Transverse colon (tissue), 4 donors: ENCODE data around the gene NXPH2. TPM values are rescaled to one million over a fixed set of nuclear protein-coding genes. Genes with fewer than 3 reads are reported as not detected.

Experiments
- DNase-seq: peaks from one replicate; pipeline ENCODE4 v3.0.0-alpha.2; 2019
- H3K27ac ChIP-seq, 4 donors: fragments of 200-600 bp; sonication (generic); 2 replicates each; pipeline ENCODE4 v1.5.1; 2016 to 2018; ENCODE audit warnings: inconsistent platforms in 4 of 4
- H3K27me3 ChIP-seq: fragments of 200-600 bp; sonication (generic); 2 replicates; pipeline ENCODE4 v1.5.1; 2017; ENCODE audit warnings: inconsistent platforms
- H3K36me3 ChIP-seq, 4 donors: fragments of 200-600 bp; sonication (generic); 2 replicates each; pipeline ENCODE4 v1.5.1; 2017 to 2019; ENCODE audit warnings: inconsistent platforms in 4 of 4
- H3K4me1 ChIP-seq, 4 donors: fragments of 200-600 bp; sonication (generic); 2 replicates each; pipeline ENCODE4 v1.5.1; 2017 to 2020; ENCODE audit warnings: inconsistent platforms in 4 of 4
- H3K4me3 ChIP-seq, 4 donors: fragments of 200-600 bp; sonication (generic); 1 replicate in 1 of 4; 2 replicates in 3 of 4; pipeline versions ENCODE4 v1.5.1 to v1.6.1; 2017 to 2019; ENCODE audit warnings: inconsistent platforms in 4 of 4
- H3K9me3 ChIP-seq, 2 donors: fragments of 200-600 bp; sonication (generic); 2 replicates each; pipeline ENCODE4 v1.5.1; 2017 to 2019; ENCODE audit warnings: inconsistent platforms in 2 of 2
- CTCF ChIP-seq, 5 experiments: fragments of 200-600 bp in 3 of 5; fragments of 450-650 bp in 2 of 5; sonication (generic) in 3 of 5; IDR thresholded peaks; 1 replicate in 2 of 5; 2 replicates in 3 of 5; pipeline ENCODE4 v1.5.1; 2016 to 2017; ENCODE audit warnings: antibody characterized with exemption in 5 of 5, inconsistent platforms in 3 of 5, mild to moderate bottlenecking in 2 of 5, moderate library complexity in 1 of 5
- EP300 ChIP-seq: sonication (generic); formaldehyde crosslinking; IDR thresholded peaks from one replicate; pipeline ENCODE4 v1.6.1; 2017; ENCODE audit warnings: antibody characterized with exemption, low read depth
- POLR2A ChIP-seq: fragments of 450-650 bp; IDR thresholded peaks from one replicate; pipeline ENCODE4 v1.6.1; 2016; ENCODE audit warnings: antibody characterized with exemption, mild to moderate bottlenecking, moderate library complexity
- POLR2AphosphoS5 ChIP-seq, 3 donors: sonication (generic); formaldehyde crosslinking; IDR thresholded peaks; one replicate each; pipeline ENCODE4 v1.6.1; 2016; ENCODE audit warnings: antibody characterized with exemption in 3 of 3
- WGBS, 2 donors: methylation state at CpG; one replicate each; pipeline ENCODE4 v1.1.5; 2018; ENCODE audit warnings: low coverage in 1 of 2; 5-methylcytosine and 5-hydroxymethylcytosine counted together
- in situ Hi-C, 4 donors: fragments of 200-750 bp; cut with MboI; loops; one replicate each; pipeline versions ENCODE4 v1.15.0 to v1.15.1; 2017; ENCODE audit warnings: low sequenced_read_pairs in 3 of 4, low pct_ligation_motif_present in 1 of 4, low pct_unique_long_range_greater_than_20kb in 1 of 4
- intact Hi-C: fragments of 100-400 bp; cut with DNase I; formaldehyde crosslinking; loops from one replicate; pipeline ENCODE4 v1.15.1; 2023; ENCODE audit warnings: low total_unique reads
- total RNA-seq, 4 donors: library from RNA; depleted of rRNA; stranded (reverse); fragments of >200 nt; gene quantifications; one replicate each; pipeline ENCODE4 v1.1.0, GENCODE V29; 2016

The NXPH2 gene
- total RNA-seq, 4 donors from 2014 or later, result not detected

GRCh38 chr2:138780446-138780880 is 273 bp upstream of the NXPH2 start:
- TF ChIP-seq EP300 (no peak), POLR2AphosphoS5 (IDR thresholded peaks at IDR 0.05) (no peak)
- H3K27ac ChIP-seq, result no peak overlapping the region
- no peak for DNase-seq
- no peaks in the 10 kb centered on the region for H3K36me3 ChIP-seq
- H3K9me3 ChIP-seq, result no peaks in the 10 kb centered on the region
- H3K4me3 ChIP-seq, result peak overlapping the region in 2 of 4 donors; percentile 9 to 26
- in situ Hi-C loops, result loop anchor here in 3 of 4 donors (25.0 kb wide), 2 partner anchors 868 to 893 kb away; no protein-coding TSS in a partner anchor
- WGBS, 2 donors, result 13% methylated on average over 14 of the region's 40 CpGs; no CpG with 5 or more reads in 1 of the 2 donors
- H3K4me1 ChIP-seq, result peaks cover 0 to 15% (median 15%) of the 10 kb centered on the region in 4 donors
- intact Hi-C loops, result no loop called here
- H3K27me3 ChIP-seq, result peaks cover 76% of the 10 kb centered on the region

- whole genome bisulfite sequencing, 2 donors, result 3 to 15% methylated on average over 5 to 20 of the region's 20 CpGs
- H3K9me3 ChIP-seq, result no peaks in the 10 kb centered on the region
- peaks cover 0 to 15% (median 15%) of the 10 kb centered on the region in 4 donors for H3K4me1 ChIP-seq
- intact Hi-C loops, result no loop called here
- no peak overlapping the region for H3K4me3 ChIP-seq
- no peak for DNase-seq
- H3K27ac ChIP-seq, result no peak overlapping the region
- in situ Hi-C loops, result loop anchor here in 3 of 4 donors (25.0 kb wide), 2 partner anchors 867 to 892 kb away; no protein-coding TSS in a partner anchor
- H3K27me3 ChIP-seq, result peaks cover 86% of the 10 kb centered on the region
- H3K36me3 ChIP-seq, result no peaks in the 10 kb centered on the region
- TF ChIP-seq POLR2A, result no peak
- TF ChIP-seq POLR2AphosphoS5 (IDR thresholded peaks at IDR 0.05), result no peak
- no peak for TF ChIP-seq EP300
- TF ChIP-seq CTCF (IDR thresholded peaks at IDR 0.05), result no peak
These were observed 797 bp downstream of the NXPH2 start for GRCh38 chr2:138779406-138779780.

GRCh38 chr2:138777996-138778395 is 2.2 kb downstream of the NXPH2 start:
- no peak for DNase-seq
- Histone ChIP-seq H3K27ac (no peak overlapping the region), H3K27me3 (peaks cover 81% of the 10 kb centered on the region), H3K4me1 (peaks cover 0 to 15% (median 15%) of the 10 kb centered on the region in 4 donors), H3K4me3 (no peak overlapping the region), H3K36me3 (no peaks in the 10 kb centered on the region), H3K9me3 (no peaks in the 10 kb centered on the region)
- intact Hi-C loops (no loop called here), in situ Hi-C loops (loop anchor here in 3 of 4 donors (25.0 kb wide), 2 partner anchors 866 to 891 kb away; no protein-coding TSS in a partner anchor)
- WGBS, 2 donors, result 10 to 20% methylated on average over 2 of the region's 2 CpGs
- TF ChIP-seq POLR2A, result no peak
- TF ChIP-seq EP300, result no peak
- TF ChIP-seq CTCF (IDR thresholded peaks at IDR 0.05), result no peak
- no peak for TF ChIP-seq POLR2AphosphoS5 (IDR thresholded peaks at IDR 0.05)

GRCh38 chr2:138775736-138776135 is 4.5 kb downstream of the NXPH2 start:
- in situ Hi-C loops (loop anchor here in 3 of 4 donors (25.0 kb wide), 2 partner anchors 863 to 888 kb away; no protein-coding TSS in a partner anchor), intact Hi-C loops (no loop called here)
- H3K27me3 ChIP-seq, result peaks cover 60% of the 10 kb centered on the region
- H3K4me1 ChIP-seq, result peaks cover 0 to 15% (median 15%) of the 10 kb centered on the region in 4 donors
- H3K4me3 ChIP-seq, result no peak overlapping the region
- no peak for TF ChIP-seq CTCF (IDR thresholded peaks at IDR 0.05)
- no peak for TF ChIP-seq POLR2A
- TF ChIP-seq EP300, result no peak
- no peak for TF ChIP-seq POLR2AphosphoS5 (IDR thresholded peaks at IDR 0.05)
- no peak overlapping the region for H3K27ac ChIP-seq
- H3K36me3 ChIP-seq, result no peaks in the 10 kb centered on the region
- H3K9me3 ChIP-seq, result no peaks in the 10 kb centered on the region
- WGBS, 2 donors, result 51 to 58% methylated on average over 4 of the region's 4 CpGs
- DNase-seq, result no peak
